Epithelial cell of proximal tubule (primary cell): ENCODE results near the gene SERP1. TPM values are rescaled to one million over a fixed set of nuclear protein-coding genes. Genes with fewer than 3 reads are reported as not detected.
"Not testable (repeated sequence)": the region's sequence is repeated elsewhere in the genome, so short reads cannot be mapped to it uniquely, and the experiment has no call there.

ENCODE experiments used
- DNase-seq: peaks from one replicate; pipeline ENCODE4 v3.0.0-alpha.2; 2011; ENCODE audit warnings: low read depth
- H3K4me3 ChIP-seq: 2 replicates; pipeline ENCODE4 v1.5.1; 2011; ENCODE audit warnings: low read depth, mild to moderate bottlenecking, low read length
- total RNA-seq: library from RNA; depleted of rRNA; stranded (reverse); fragments of >200 nt; gene quantifications from 2 replicates; pipeline ENCODE4 v1.2.3, GENCODE V29; 2015
- TF ChIP-seq, protein P1 (sequence below): conservative IDR thresholded peaks from 2 replicates; pipeline ENCODE4 v1.5.1; 2012; ENCODE audit warnings: low read depth, mild to moderate bottlenecking, low read length

The SERP1 gene
- total RNA-seq, 1 donor from 2014 or later: 227 TPM

DNA sequence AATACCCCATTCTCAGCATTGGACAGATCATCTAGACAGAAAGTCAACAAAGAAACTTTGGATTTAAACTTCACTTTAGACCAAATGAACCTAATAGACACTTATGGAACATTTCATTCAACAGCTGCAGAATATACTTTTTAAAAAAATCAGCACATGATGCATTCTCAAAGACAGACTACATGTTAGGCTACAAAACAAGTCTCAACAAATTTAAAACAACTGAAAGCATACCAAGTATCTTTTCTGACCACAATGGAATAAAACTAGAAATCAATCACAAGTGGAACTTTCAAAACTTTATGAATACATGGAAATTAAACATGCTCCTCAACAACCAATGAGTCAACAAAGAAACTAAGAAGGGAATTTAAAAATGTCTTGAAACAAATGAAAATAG, 37.9 kb downstream of the SERP1 start:
- DNase-seq: no peak
- H3K4me3 ChIP-seq: no peak overlapping the region
- TF ChIP-seq, protein P1, sequence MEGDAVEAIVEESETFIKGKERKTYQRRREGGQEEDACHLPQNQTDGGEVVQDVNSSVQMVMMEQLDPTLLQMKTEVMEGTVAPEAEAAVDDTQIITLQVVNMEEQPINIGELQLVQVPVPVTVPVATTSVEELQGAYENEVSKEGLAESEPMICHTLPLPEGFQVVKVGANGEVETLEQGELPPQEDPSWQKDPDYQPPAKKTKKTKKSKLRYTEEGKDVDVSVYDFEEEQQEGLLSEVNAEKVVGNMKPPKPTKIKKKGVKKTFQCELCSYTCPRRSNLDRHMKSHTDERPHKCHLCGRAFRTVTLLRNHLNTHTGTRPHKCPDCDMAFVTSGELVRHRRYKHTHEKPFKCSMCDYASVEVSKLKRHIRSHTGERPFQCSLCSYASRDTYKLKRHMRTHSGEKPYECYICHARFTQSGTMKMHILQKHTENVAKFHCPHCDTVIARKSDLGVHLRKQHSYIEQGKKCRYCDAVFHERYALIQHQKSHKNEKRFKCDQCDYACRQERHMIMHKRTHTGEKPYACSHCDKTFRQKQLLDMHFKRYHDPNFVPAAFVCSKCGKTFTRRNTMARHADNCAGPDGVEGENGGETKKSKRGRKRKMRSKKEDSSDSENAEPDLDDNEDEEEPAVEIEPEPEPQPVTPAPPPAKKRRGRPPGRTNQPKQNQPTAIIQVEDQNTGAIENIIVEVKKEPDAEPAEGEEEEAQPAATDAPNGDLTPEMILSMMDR: no peak

GRCh38 chr3:150504483-150504882, 41.8 kb downstream of the SERP1 start:
- H3K4me3 ChIP-seq: no peak overlapping the region
- TF ChIP-seq, protein P1: no peak
- DNase-seq: no peak

GRCh38 chr3:150503402-150504099, 42.7 kb downstream of the SERP1 start:
- no peak overlapping the region for H3K4me3 ChIP-seq
- TF ChIP-seq, protein P1: no peak
- no peak for DNase-seq

DNA sequence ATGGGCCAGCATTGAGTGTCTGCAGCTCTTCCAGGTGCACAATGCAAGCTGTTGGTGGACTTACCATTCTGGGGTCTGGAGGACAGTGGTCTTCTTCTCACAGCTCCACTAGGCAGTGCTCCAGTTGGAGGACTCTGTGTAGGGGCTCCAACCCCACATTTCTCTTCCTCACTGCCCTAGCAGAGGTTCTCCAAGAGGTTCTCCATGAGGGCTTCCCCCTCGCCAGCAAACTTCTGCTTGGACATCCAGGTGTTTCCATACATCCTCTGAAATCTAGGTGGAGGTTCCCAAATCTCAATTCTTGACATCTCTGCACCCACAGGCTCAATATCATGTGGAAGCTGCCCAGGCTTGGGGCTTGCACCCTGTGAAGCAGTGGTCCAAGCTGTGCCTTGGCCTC, 45.3 kb downstream of the SERP1 start:
- not testable (repeated sequence) for DNase-seq, H3K4me3 ChIP-seq

GRCh38 chr3:150497956-150498355, 48.3 kb downstream of the SERP1 start:
- TF ChIP-seq, protein P1: no peak
- H3K4me3 ChIP-seq: no peak overlapping the region
- no peak for DNase-seq

DNA sequence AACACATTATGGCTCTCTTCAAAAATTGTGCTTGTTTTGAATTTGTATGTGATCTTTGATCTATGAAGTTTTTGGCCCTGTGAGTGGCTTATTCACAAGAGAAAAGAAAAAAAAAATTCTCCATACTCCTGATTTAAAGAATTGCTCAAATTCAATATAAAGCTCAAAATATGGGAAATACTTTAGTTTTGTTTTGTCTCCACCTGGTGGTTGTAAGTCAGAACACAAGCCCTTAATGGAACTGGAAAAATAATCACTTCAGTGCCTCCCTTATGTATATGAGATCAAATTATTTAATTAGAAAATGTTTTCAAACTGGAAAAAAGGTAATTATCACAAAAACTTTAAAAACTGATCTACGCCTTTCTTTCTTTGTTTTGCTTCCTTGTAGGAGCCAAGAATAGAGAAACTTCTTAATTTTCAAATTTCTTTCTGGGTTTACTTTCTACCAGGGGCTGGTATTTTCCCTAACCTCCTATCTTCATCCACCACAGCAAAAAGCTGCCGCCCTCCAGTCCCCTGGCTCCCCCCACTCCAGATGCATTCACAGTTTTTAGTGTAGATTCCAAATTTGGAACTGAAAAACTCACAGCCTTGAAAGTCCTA, 50.6 kb downstream of the SERP1 start:
- peak; percentile 7 for DNase-seq
- TF ChIP-seq, protein P1: peak; percentile 71
- no peak overlapping the region for H3K4me3 ChIP-seq

DNA sequence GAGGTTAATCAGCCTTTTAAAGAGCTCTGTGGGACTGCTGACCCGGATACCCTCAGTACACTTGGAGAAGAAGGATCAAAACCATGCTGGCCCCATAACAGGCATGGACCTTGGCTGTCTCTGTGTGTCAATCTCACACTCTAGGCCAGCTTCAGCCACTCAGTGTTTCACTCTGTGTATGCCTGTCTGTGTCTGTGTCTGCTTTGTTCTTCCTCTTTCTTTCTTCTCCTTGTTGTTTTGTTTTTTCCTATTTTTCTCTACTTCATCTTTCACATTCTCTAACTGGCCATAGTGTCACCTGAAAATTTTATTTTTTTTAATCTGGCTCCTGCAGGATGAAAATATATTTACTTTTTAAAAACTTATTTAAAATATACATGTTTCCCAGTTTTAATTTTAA, 51.1 kb downstream of the SERP1 start:
- no peak overlapping the region for H3K4me3 ChIP-seq
- DNase-seq: no peak
- TF ChIP-seq, protein P1: no peak
